Measurements from ENCODE around the gene FIS1. TPM values are rescaled to one million over a fixed set of nuclear protein-coding genes. Genes with fewer than 3 reads are reported as not detected.
"Not testable (repeated sequence)": the region's sequence is repeated elsewhere in the genome, so short reads cannot be mapped to it uniquely, and the experiment has no call there.

FIS1 gene
- total RNA-seq, 4 donors from 2014 or later, result 118 to 223 (median 198) TPM

DNA sequence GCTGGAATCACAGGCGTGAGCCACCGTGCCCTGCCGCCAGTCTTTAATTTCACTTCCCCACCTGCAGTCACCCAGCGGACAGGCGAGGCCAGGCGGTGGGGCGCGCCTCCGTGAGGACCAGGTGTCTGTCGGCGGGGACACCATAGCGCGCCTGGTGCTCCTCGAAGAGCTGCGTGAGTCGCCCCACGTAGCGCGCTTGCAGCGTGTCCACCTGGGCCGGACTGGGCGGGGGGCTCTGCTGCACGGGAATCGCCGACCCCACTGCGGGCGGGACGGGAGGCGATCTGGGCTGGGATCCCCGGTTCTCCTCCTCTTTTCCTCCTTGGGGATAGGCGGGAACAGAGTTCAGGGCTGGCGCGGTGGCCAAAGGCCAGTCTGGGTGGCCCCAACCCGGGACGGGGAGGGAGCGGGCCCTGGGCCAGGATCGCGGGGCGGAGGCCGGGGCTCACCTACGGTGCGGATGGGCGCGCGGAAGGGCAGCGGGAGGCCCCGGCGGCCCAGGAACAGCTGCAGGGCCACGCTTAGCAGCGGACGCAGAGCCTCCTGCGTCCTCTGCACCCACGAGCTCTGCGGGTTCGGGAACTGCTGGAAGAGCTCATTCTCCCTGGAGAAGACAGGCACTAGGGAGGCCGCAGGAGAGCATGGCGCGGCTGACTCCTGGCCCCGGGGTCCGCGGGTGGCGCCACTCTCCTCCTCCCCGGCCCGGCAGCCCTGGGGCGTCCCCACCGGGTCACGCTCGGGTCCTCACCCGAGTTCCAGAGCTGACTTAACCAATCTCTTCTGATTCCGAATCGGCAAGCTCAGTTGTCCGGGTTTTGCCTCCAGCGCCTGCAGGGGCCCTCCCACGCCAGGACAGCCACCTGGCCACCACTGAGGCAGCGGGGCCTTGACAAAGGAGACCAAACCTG is 42.9 kb downstream of the FIS1 start:
- 3% methylated on average over 13 of the region's 75 CpGs for WGBS
- peak overlapping the region; percentile 22 for H3K4me3 ChIP-seq
- no peaks in the 10 kb centered on the region for H3K9me3 ChIP-seq
- H3K36me3 ChIP-seq, result peaks cover 11% of the 10 kb centered on the region
- TF ChIP-seq POLR2AphosphoS5 (IDR thresholded peaks at IDR 0.05) (no peak), EP300 (IDR thresholded peaks at IDR 0.05) (no peak), CTCF (IDR thresholded peaks at IDR 0.05) (no peak), POLR2A (IDR thresholded peaks at IDR 0.05) (no peak)
- no peak for DNase-seq (ENCODE audit: low spot score in 2 of 2)
- H3K4me1 ChIP-seq, result peaks cover 9% of the 10 kb centered on the region
- H3K27ac ChIP-seq, result no peak overlapping the region
- H3K27me3 ChIP-seq, result peaks cover 55% of the 10 kb centered on the region

- Histone ChIP-seq H3K27ac (no peak within 1 kb of the TSS), H3K9me3 (no peaks in the 10 kb centered on the region), H3K4me3 (peak within 1 kb of the TSS; percentile 22), H3K27me3 (peaks cover 55% of the 10 kb centered on the region), H3K4me1 (peaks cover 9% of the 10 kb centered on the region), H3K36me3 (peaks cover 3% of the 10 kb centered on the region)
- no peak for DNase-seq (ENCODE audit: low spot score in 2 of 2)
- TF ChIP-seq EP300 (IDR thresholded peaks at IDR 0.05) (no peak), CTCF (IDR thresholded peaks at IDR 0.05) (no peak), POLR2AphosphoS5 (IDR thresholded peaks at IDR 0.05) (no peak)
- WGBS, result 40% methylated on average over 21 of the region's 21 CpGs
Measured at GRCh38 chr7:101200862-101201599, 43.9 kb downstream of the FIS1 start, which contains the start of gene MOGAT3. Gene MOGAT3, minus strand, starts transcription at chr7:101201036. Its CDS starts 182 bp downstream, at chr7:101200854.

GRCh38 chr7:101200504-101200861 is 44.4 kb downstream of the FIS1 start:
- H3K4me3 ChIP-seq, result no peak overlapping the region
- H3K4me1 ChIP-seq, result peaks cover 9% of the 10 kb centered on the region
- 89% methylated on average over 2 of the region's 2 CpGs for WGBS
- H3K27ac ChIP-seq, result no peak overlapping the region
- no peaks in the 10 kb centered on the region for H3K9me3 ChIP-seq
- H3K27me3 ChIP-seq, result peaks cover 58% of the 10 kb centered on the region
- DNase-seq (ENCODE audit: low spot score in 2 of 2), result no peak
- H3K36me3 ChIP-seq, result no peaks in the 10 kb centered on the region
- TF ChIP-seq POLR2A (IDR thresholded peaks at IDR 0.05) (no peak), CTCF (IDR thresholded peaks at IDR 0.05) (no peak), POLR2AphosphoS5 (IDR thresholded peaks at IDR 0.05) (no peak), EP300 (IDR thresholded peaks at IDR 0.05) (no peak)

- H3K27me3 ChIP-seq, result peaks cover 58% of the 10 kb centered on the region
- 92% methylated on average over 10 of the region's 10 CpGs for WGBS
- H3K36me3 ChIP-seq; DNase-seq (ENCODE audit: low spot score in 2 of 2); H3K27ac ChIP-seq; H3K4me1 ChIP-seq; H3K4me3 ChIP-seq; H3K9me3 ChIP-seq: not testable (repeated sequence)
Measured at GRCh38 chr7:101199522-101199921, 45.4 kb downstream of the FIS1 start.

- peaks cover 64% of the 10 kb centered on the region for H3K27me3 ChIP-seq
- H3K9me3 ChIP-seq, result no peaks in the 10 kb centered on the region
- H3K4me3 ChIP-seq, result no peak overlapping the region
- DNase-seq (ENCODE audit: low spot score in 2 of 2), result no peak
- 75% methylated on average over 13 of the region's 14 CpGs for WGBS
- no peak for TF ChIP-seq POLR2A (IDR thresholded peaks at IDR 0.05)
- TF ChIP-seq POLR2AphosphoS5 (IDR thresholded peaks at IDR 0.05), result no peak
- TF ChIP-seq EP300 (IDR thresholded peaks at IDR 0.05), result no peak
- no peak for TF ChIP-seq CTCF (IDR thresholded peaks at IDR 0.05)
- no peak overlapping the region for H3K27ac ChIP-seq
- H3K4me1 ChIP-seq, result peaks cover 9% of the 10 kb centered on the region
- no peaks in the 10 kb centered on the region for H3K36me3 ChIP-seq
Measured at GRCh38 chr7:101198476-101198875, 46.4 kb downstream of the FIS1 start.
